NB4 (cell line): ENCODE results near the gene LDLRAD2.
A peak's percentile ranks its signal among the peaks of the same experiment; 100 is the strongest.

Experiments
- DNase-seq: peaks from one replicate; pipeline ENCODE4 v3.0.0; 2010; ENCODE audit warnings: low read depth
- H3K4me3 ChIP-seq: one replicate; pipeline ENCODE4 v1.5.1; 2011; ENCODE audit warnings: mild to moderate bottlenecking, low read depth, low read length, moderate library complexity
- CTCF ChIP-seq: IDR thresholded peaks from one replicate; pipeline ENCODE4 v1.5.1; 2012; ENCODE audit warnings: low read depth, low read length
- MAX ChIP-seq: IDR thresholded peaks from 2 replicates; pipeline ENCODE4 v1.6.1; 2011; ENCODE audit warnings: low read depth, low read length
- MYC ChIP-seq: IDR thresholded peaks from 2 replicates; pipeline ENCODE4 v1.6.1; 2011; ENCODE audit warnings: low read depth, low read length
- POLR2A ChIP-seq: IDR thresholded peaks from 2 replicates; pipeline ENCODE4 v1.6.1; 2011; ENCODE audit warnings: mild to moderate bottlenecking; ENCODE audit not compliant: insufficient read length; ENCODE audit errors: extremely low read depth

Gene LDLRAD2

GRCh38 chr1:21778405-21778727 lies 33.7 kb upstream of the LDLRAD2 start:
- no peak overlapping the region for H3K4me3 ChIP-seq
- no peak for DNase-seq
- TF ChIP-seq MAX (no peak), POLR2A (no peak), CTCF (no peak), MYC (no peak)

- TF ChIP-seq MYC (no peak), CTCF (no peak), POLR2A (no peak), MAX (no peak)
- no peak for DNase-seq
- H3K4me3 ChIP-seq = peak overlapping the region; percentile 37
These were observed 32.2 kb upstream of the LDLRAD2 start for GRCh38 chr1:21779613-21780521.

GRCh38 chr1:21781815-21782348 lies 30.2 kb upstream of the LDLRAD2 start:
- no peak for TF ChIP-seq MYC
- 0 out of 2 replicates have a peak, but pooled peaks have one; percentile 5 for TF ChIP-seq MAX
- TF ChIP-seq POLR2A = no peak
- TF ChIP-seq CTCF = no peak
- DNase-seq = peak; percentile 37
- H3K4me3 ChIP-seq = peak overlapping the region; percentile 85

- TF ChIP-seq CTCF (no peak), MAX (no peak), POLR2A (no peak), MYC (peak; percentile 11; the same call in 1 of the 2 replicates)
- peak overlapping the region; percentile 85 for H3K4me3 ChIP-seq
- DNase-seq = peak; percentile 83
These were observed 29.7 kb upstream of the LDLRAD2 start for GRCh38 chr1:21782349-21782867.

GRCh38 chr1:21782868-21783678 lies 29.0 kb upstream of the LDLRAD2 start, which contains the start of gene USP48:
Gene USP48, minus strand, starts transcription at chr1:21783149. Its CDS starts 192 bp downstream, at chr1:21782957.
- TF ChIP-seq CTCF (no peak), POLR2A (peak; percentile 98), MAX (peak; percentile 54; the same call in 1 of the 2 replicates), MYC (no peak)
- peak within 1 kb of the TSS; percentile 85 for H3K4me3 ChIP-seq
- DNase-seq = peak; percentile 97
